ENCODE measurements around the gene TM4SF5.

Gene TM4SF5

DNA sequence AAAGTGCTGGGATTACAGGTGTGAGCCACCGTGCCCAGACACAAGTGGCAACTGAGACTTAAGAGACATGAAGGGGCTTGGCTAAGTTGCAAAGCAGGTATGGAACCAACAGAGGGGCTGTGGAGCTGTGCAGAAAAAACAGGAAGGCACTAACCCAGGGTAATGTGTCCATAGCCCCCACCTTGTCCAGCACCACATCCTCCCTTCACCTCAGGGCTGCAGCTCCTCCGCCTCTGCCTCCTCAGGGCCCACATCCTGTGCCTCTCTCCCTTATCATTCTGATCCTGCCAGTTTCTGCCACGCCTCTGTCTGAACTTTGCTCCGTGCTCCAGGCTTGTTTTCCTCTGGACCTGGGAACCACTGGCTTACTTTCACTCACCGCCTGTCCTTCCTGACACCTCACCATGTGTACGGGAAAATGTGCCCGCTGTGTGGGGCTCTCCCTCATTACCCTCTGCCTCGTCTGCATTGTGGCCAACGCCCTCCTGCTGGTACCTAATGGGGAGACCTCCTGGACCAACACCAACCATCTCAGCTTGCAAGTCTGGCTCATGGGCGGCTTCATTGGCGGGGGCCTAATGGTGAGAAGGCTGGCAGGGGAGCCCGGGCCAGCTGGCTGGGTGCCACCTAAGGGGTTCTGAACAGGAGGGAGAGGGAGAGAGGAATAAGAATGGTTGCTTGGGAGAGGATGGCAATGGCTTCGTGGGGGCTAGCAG is at the start of gene TM4SF5:
TM4SF5 (plus strand) TSS at position 368 of the 716 bp plus-strand sequence; CDS start at position 405, 37 bp downstream.
- DNase-seq, result no peak

GRCh38 chr17:4722678-4723240 is 48.9 kb upstream of the TM4SF5 start:
- no peak for DNase-seq

DNA sequence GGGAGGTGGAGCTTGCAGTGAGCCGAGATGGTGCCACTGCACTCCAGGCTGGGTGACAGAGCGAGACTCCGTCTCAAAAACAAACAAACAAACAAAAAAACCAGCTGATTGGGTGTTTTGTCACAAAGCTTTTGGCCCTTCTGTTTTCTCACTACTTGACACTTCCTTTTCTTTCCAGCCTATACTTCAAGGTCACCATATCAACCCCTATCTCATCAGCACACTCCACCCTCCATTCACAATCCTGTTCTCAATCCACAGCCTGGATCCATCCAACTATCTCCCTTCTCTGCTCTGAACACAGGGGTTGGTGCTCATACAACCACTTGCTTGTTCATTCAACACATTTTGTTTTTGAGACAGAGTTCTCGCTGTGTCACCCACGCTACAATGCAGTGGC is 47.0 kb upstream of the TM4SF5 start:
- DNase-seq, result no peak

- DNase-seq, result no peak
These were observed 45.9 kb upstream of the TM4SF5 start for GRCh38 chr17:4725646-4726310.

DNA sequence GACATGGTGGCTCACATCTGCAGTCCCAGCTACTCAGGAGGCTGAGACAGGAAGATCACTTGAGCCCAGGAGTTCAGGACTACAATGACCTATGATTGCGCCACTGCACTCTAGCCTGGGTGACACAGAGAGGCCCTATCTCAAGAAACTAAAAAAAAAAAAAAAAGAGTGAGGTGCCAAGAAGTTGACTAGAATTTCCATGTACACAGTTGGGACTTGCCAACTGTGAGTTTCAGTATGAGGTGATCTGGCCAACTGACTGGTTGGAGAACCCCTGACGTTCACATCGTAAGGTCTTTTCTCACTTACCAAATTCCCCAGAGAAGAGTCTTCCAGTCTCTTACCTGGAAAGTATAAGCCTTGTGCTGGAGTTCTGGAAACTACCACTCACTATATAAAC is 43.6 kb upstream of the TM4SF5 start:
- DNase-seq, result no peak

- no peak for DNase-seq
These were observed 38.6 kb upstream of the TM4SF5 start for GRCh38 chr17:4733073-4733531.

DNA sequence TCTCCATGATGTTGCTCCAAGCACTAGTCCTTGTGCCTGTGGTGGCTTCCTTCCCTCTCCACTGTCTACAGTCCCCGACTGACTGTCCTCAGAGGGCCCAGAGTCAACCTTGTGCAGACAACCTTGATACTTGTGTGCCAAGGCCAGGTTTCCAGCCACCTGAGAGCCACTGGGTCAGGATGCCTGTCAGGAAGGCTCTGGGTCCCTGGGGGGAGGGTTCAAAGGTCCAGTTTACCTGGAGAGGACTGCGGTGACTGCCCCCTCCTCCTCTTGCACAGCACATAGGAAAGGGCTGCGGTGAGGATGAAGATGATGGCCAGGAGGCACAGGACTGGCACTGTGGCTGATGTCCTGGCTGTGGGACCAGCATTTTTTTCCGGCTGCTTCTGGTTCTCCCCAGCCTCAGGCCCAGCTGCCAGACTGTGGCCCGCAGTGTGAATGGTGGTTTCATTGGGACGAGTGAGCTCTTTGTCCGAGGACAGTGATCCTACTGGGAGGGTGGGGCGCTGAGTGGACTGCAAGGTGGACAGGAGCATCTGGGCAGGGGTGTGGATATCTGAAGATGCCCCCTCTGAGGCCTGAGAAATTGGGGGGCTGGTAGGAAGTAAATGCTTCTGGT is 36.7 kb upstream of the TM4SF5 start:
- peak; percentile 16 for DNase-seq

- no peak for DNase-seq
These were observed 35.6 kb upstream of the TM4SF5 start for GRCh38 chr17:4735876-4736651.

- no peak for DNase-seq
These were observed 33.3 kb upstream of the TM4SF5 start for GRCh38 chr17:4738136-4739121.

DNA sequence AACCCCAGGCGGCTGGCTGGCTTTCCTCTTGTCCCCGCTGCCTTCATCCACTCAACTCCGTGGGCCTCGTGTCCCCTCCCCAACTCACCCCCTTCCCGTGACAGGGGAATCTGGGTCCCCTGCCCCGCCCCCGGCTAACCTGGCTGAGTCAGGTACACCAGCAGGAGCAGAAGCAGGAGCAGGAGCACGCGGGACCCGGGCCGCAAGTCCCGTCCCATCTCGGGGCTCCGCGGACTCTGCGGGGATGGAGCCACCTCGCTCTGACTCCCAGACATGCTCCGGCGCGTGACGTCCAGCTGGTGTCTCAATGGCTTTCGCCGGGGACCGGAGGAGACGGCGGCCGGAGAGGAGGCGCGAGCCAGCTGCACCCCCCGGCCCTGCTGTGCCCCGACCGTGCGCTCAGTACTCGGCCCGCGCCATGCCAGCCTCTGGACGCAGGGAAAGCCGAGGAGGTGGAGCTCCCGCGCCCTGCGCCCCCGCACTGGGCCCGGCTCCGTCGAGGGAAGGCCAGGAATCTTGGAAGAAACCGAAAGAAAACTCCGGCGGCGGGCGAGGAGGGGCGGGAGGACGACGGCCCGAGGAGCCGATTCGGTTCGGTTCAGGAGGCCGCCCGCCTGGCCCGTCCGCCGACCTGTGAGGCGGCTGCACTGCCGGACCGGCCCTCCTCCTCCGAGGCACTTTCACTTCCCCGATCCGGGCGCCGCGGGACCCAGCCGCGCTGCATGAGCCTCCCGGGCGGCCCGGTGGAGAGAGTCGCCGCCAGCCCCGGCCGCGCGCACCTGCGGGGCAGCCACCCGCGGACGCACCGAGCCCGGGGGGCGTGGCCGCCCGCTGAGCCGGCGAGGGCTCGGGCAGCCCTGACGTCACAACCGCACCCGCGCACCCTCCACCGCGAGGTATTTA is 32.3 kb upstream of the TM4SF5 start, which contains the start of the genes CXCL16 and ZMYND15:
CXCL16 (minus strand) TSS at position 807 of the 903 bp plus-strand sequence; CDS start at position 218, 589 bp downstream.
ZMYND15 (plus strand) TSS at position 712 of the 903 bp plus-strand sequence. CDS start 716 bp downstream, outside the sequence.
- peak; percentile 59 for DNase-seq

- no peak for DNase-seq
These were observed 31.7 kb upstream of the TM4SF5 start for GRCh38 chr17:4740025-4740351.

DNA sequence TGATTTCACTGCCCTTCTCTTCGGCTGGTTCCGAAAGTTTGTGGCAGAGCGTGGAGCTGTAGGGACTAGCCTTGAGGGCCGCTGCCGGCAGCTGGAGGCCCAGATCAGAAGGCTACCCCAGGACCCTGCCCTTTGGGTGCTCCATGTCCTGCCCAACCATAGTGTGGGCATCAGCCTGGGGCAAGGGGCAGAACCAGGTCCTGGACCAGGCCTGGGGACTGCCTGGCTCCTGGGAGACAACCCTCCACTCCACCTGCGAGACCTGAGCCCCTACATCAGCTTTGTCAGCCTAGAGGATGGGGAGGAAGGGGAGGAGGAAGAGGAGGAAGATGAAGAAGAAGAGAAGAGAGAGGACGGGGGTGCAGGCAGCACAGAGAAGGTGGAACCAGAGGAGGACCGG is 31.1 kb upstream of the TM4SF5 start:
- DNase-seq, result no peak

DNA sequence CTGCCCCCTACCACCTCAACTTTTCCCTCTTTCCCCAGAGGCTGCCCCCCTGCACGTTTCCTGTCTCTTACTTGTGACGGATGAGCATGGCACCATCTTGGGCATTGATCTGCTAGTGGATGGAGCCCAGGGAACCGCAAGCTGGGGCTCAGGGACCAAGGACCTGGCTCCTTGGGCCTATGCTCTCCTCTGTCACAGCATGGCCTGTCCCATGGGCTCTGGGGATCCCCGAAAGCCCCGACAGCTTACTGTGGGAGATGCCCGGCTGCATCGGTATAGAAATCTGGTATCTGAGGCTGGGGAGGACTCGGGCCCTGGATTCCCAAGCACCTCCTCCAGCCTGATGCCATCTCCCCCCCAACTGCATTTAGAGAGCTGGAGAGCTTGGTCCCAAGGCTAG is 30.1 kb upstream of the TM4SF5 start:
- no peak for DNase-seq

DNA sequence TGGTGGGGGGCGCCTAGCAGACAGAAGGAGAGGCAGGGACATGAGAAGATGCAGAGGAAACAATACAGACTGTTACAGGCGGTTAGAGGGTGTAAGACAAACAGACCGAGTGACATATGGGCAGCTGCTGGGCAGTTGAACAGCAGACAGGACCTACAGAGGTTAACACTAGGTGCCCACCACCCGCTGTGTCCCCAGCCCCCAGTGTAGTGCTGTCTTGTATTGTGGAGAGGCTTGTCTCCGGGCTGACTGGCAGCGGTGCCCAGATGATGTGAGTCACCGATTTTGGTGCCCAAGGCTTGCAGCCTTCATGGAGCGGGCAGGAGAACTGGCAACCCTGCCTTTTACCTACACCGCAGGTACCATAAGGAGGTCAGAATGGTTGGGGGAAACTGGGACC is 29.6 kb upstream of the TM4SF5 start:
- no peak for DNase-seq

GRCh38 chr17:4742629-4743028 is 29.1 kb upstream of the TM4SF5 start:
- no peak for DNase-seq

- DNase-seq, result no peak
These were observed 28.5 kb upstream of the TM4SF5 start for GRCh38 chr17:4743216-4743615.

DNA sequence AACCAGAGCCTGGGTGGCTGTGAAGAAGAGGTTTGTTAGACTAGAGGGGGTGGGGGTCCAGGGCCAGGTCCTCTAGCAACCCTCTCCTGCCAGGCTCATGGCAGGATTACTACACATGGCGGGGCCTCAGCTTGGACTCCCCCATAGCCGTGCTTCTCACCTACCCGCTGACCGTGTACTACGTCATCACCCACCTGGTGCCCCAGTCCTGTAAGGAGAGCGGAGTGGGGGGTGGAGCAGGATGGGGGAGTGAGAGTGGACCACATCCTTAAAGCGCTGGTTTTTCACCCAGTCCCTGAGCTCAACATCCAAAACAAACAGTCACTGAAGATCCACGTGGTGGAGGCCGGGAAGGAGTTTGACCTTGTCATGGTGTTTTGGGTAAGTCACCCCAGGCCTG is 27.8 kb upstream of the TM4SF5 start:
- DNase-seq, result no peak

- DNase-seq, result no peak
These were observed 26.4 kb upstream of the TM4SF5 start for GRCh38 chr17:4744999-4745969.

GRCh38 chr17:4747847-4748246 is 23.8 kb upstream of the TM4SF5 start:
- DNase-seq, result no peak
